Keratinocyte (primary cell): ENCODE results near the gene TPD52L1.

Experiments used
- EZH2 ChIP-seq: IDR thresholded peaks from one replicate; pipeline ENCODE4 v1.6.1; 2012; ENCODE audit warnings: inconsistent platforms, mild to moderate bottlenecking, low read length, moderate library complexity
- TF ChIP-seq, protein P1 (sequence below), 3 experiments: IDR thresholded peaks in 1 of 3; conservative IDR thresholded peaks in 1 of 3; optimal IDR thresholded peaks in 1 of 3; 2 replicates in 2 of 3; 3 replicates in 1 of 3; pipeline versions ENCODE3 to v1.5.1; 2011; ENCODE audit warnings: low read length in 3 of 3, mild to moderate bottlenecking in 3 of 3, moderate library complexity in 2 of 3, control low read depth in 1 of 3, inconsistent platforms in 1 of 3; ENCODE audit not compliant: insufficient read depth in 2 of 3; ENCODE audit errors: extremely low read depth in 1 of 3

DNA sequence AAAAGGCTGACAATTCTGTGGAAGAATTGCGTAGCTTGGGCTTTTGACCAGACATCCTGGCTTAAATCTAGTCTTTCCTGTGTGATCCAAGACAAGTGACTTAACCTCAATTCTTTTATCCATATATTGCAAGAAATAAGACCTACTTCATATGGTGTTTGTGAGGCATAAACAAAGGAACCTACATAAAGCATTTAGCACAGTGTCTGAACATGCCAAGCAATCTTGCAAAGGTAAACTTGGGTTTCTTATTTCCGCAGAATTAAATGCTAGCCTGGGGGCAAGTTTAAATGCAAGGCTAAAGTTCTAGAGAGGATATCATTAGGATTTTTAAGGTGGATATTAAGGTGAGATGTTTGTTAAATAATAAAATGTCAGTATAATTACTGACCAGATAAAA, 100.3 kb downstream of the TPD52L1 start:
- TF ChIP-seq, protein P1, sequence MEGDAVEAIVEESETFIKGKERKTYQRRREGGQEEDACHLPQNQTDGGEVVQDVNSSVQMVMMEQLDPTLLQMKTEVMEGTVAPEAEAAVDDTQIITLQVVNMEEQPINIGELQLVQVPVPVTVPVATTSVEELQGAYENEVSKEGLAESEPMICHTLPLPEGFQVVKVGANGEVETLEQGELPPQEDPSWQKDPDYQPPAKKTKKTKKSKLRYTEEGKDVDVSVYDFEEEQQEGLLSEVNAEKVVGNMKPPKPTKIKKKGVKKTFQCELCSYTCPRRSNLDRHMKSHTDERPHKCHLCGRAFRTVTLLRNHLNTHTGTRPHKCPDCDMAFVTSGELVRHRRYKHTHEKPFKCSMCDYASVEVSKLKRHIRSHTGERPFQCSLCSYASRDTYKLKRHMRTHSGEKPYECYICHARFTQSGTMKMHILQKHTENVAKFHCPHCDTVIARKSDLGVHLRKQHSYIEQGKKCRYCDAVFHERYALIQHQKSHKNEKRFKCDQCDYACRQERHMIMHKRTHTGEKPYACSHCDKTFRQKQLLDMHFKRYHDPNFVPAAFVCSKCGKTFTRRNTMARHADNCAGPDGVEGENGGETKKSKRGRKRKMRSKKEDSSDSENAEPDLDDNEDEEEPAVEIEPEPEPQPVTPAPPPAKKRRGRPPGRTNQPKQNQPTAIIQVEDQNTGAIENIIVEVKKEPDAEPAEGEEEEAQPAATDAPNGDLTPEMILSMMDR (optimal IDR thresholded peaks at IDR 0.05 in 1 of 3, IDR thresholded peaks at IDR 0.05 in 1 of 3, conservative IDR thresholded peaks at IDR 0.05 in 1 of 3; ENCODE audit: extremely low read depth in 1 of 3, insufficient read depth in 2 of 3, low read length in 3 of 3): no peak
- TF ChIP-seq EZH2: no peak
